Right lobe of liver (tissue), 6 donors: Measurements from ENCODE around the gene ARL15. TPM values are rescaled to one million over a fixed set of nuclear protein-coding genes. Genes with fewer than 3 reads are reported as not detected.

Source experiments
- ATAC-seq, 4 donors: fragments of 200-7000 bp; cut with Tn5 transposase; one replicate each; pipeline ENCODE4 v1.9.1; 2020; ENCODE audit warnings: mild to moderate bottlenecking in 4 of 4, moderate library complexity in 4 of 4
- DNase-seq, 3 donors: peaks; one replicate each; pipeline ENCODE4 v3.0.0-alpha.2; 2020
- H3K27ac ChIP-seq, 3 donors: fragments of 200-600 bp; one replicate each; pipeline ENCODE4 v1.8.0; 2022
- H3K27me3 ChIP-seq, 2 donors: fragments of 200-600 bp; one replicate each; pipeline ENCODE4 v1.8.0; 2022
- H3K36me3 ChIP-seq, 4 donors: fragments of 200-600 bp; sonication (generic) in 1 of 4; one replicate each; pipeline versions ENCODE4 v1.5.1 to v1.8.0; 2017 to 2022; ENCODE audit warnings: control low read depth in 1 of 4
- H3K4me1 ChIP-seq, 4 donors: fragments of 200-600 bp; sonication (generic) in 1 of 4; one replicate each; pipeline versions ENCODE4 v1.5.1 to v1.8.0; 2017 to 2022; ENCODE audit warnings: control low read depth in 1 of 4
- H3K4me3 ChIP-seq, 3 donors: fragments of 200-600 bp; one replicate each; pipeline ENCODE4 v1.8.0; 2022
- H3K9me3 ChIP-seq, 4 donors: fragments of 200-600 bp; sonication (generic) in 1 of 4; one replicate each; pipeline versions ENCODE4 v1.5.1 to v1.8.0; 2017 to 2022; ENCODE audit warnings: control low read depth in 1 of 4
- CTCF ChIP-seq, 4 donors: fragments of 200-600 bp in 3 of 4; fragments of 450-650 bp in 1 of 4; IDR thresholded peaks; one replicate each; pipeline versions ENCODE4 v1.5.1 to v1.8.0; 2016 to 2022; ENCODE audit warnings: antibody characterized with exemption in 4 of 4, mild to moderate bottlenecking in 2 of 4
- POLR2A ChIP-seq: fragments of 450-650 bp; IDR thresholded peaks from one replicate; pipeline ENCODE4 v1.6.1; 2017; ENCODE audit warnings: antibody characterized with exemption, mild to moderate bottlenecking
- WGBS: methylation state at CpG from one replicate; pipeline ENCODE4 v1.1.6; 2018; ENCODE audit warnings: low coverage, low lambda C conversion rate; ENCODE audit not compliant: insufficient coverage; ENCODE audit errors: missing lambda C conversion rate; 5-methylcytosine and 5-hydroxymethylcytosine counted together
- intact Hi-C, 2 donors: fragments of 100-400 bp; cut with DNase I; formaldehyde crosslinking; loops; one replicate each; pipeline versions ENCODE4 v1.11.2 to v1.14.1; 2022
- total RNA-seq, 6 experiments: library from RNA; depleted of rRNA in 2 of 6; stranded (reverse); fragments of >200 nt in 2 of 6; fragmentation: NEBNext Ultra II Directional in 3 of 6; extraction: Animal tissue kit (Norgen Biotek cat#: 25700) in 3 of 6; gene quantifications; one replicate each; pipeline versions ENCODE4 v1.1.0 to v1.2.4, GENCODE V29; 2016 to 2023
- donor health status: DM: no; HTN: yes; CAD: no.
- donor health status: DM: no; HTN: no; CAD: no.
- donor health status: DM: no; HTN: no; CAD: no.
- donor health status: DM: no; HTN: yes; CAD: no.
- donor health status: DM: no; HTN: yes; CAD: no.

ARL15 gene
- total RNA-seq, 6 experiments from 2014 or later, result 6.3 to 16.5 (median 9.6) TPM

GRCh38 chr5:54094706-54095105 is 215.7 kb downstream of the ARL15 start:
- no peak for TF ChIP-seq POLR2A
- no peak for TF ChIP-seq CTCF (IDR thresholded peaks at IDR 0.05)
- 83% methylated on average over 2 of the region's 2 CpGs for WGBS
- Histone ChIP-seq H3K27me3 (no peaks in the 10 kb centered on the region), H3K36me3 (no peaks in the 10 kb centered on the region), H3K9me3 (no peaks in the 10 kb centered on the region), H3K4me3 (no peak overlapping the region), H3K4me1 (no peaks in the 10 kb centered on the region), H3K27ac (no peak overlapping the region)
- ATAC-seq, result no peak
- no peak for DNase-seq
- intact Hi-C loops, result no loop called here

DNA sequence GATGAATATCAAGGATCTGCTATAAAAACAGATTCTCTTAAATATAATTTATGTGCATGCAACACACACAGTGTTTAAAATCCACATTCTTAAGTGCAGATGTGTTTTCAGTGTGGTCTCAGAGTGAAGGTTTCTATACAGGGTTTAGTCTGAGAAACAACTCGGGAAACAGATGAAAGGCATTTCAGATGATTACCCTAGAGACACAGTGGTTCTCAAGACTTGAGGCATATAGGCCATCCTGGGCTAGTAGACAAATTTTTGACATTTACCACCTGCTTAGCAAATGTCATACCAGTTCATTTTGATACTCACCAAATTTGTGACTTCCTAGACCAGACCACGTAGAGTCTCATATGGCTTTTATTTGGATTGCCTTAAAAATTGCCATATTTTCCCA is 216.5 kb downstream of the ARL15 start:
- no peak for DNase-seq
- WGBS, result 92% methylated on average over 2 of the region's 2 CpGs
- H3K27me3 ChIP-seq, result no peaks in the 10 kb centered on the region
- intact Hi-C loops, result no loop called here
- no peaks in the 10 kb centered on the region for H3K4me1 ChIP-seq
- no peak overlapping the region for H3K4me3 ChIP-seq
- H3K36me3 ChIP-seq, result no peaks in the 10 kb centered on the region
- no peaks in the 10 kb centered on the region for H3K9me3 ChIP-seq
- ATAC-seq, result no peak
- no peak overlapping the region for H3K27ac ChIP-seq
- TF ChIP-seq CTCF (IDR thresholded peaks at IDR 0.05) (no peak), POLR2A (no peak)

DNA sequence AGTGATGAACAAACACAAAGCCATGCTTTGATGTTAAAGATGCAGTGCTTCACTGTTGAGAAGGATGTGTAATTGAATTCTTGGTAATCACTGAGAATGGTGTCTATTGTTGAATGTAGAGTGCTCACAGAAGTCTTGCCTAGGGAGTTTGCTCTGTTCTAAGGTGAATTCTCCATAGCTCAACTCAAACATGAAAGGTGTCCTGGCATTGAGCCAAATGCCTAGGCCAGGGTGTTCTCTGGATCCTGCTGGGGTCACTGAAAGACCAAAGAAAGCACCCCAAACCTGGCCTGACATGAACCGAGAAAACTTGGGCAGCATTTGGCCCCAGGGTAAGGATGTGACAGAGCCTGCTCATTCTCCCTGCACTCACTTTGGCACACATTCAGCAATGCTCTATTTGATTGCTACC is 217.3 kb downstream of the ARL15 start:
- no peaks in the 10 kb centered on the region for H3K27me3 ChIP-seq
- TF ChIP-seq CTCF (IDR thresholded peaks at IDR 0.05) (no peak), POLR2A (no peak)
- 80% methylated on average over 1 of the region's 1 CpG for WGBS
- DNase-seq (no peak), ATAC-seq (no peak)
- no peak overlapping the region for H3K27ac ChIP-seq
- no peaks in the 10 kb centered on the region for H3K4me1 ChIP-seq
- intact Hi-C loops, result no loop called here
- no peak overlapping the region for H3K4me3 ChIP-seq
- H3K36me3 ChIP-seq, result no peaks in the 10 kb centered on the region
- no peaks in the 10 kb centered on the region for H3K9me3 ChIP-seq

DNA sequence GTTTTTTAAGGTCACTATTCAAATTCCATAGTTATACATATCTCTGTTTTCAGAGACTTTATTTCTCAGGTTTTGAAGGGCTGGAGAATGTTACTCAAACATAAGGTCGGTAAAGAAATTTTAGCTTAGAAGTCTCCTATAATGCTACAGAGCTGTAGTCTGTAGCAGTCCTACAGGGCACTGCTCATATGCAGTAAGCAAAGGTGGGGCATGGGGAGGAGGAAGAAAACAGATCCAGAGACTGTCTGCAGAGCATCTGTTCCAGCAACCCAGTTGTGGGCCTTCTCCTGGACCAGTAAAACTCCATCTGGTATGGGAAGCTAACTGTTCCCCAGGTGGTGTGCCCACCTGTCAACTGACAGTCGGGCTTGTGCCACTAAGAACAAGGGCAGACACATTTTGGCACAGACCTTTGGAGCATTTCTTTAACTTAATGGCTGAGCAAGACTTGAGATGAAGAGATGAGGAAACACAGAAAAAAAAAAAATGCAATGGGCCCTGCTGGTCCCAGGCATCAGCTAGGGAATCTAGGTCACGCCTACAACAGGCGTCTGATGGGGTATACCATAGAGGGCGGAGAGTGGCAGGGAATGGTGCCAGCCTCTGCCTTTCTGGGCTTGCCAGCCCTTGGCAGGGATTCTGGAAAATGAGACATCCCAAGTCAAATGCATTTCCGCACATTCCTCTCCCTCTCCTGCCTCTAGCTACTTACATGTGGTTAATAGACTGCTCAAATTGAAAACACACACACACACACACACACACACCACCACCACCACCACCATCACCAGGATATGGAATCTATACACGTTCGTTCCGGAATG is 218.9 kb downstream of the ARL15 start:
- 81% methylated on average over 4 of the region's 9 CpGs for WGBS
- Histone ChIP-seq H3K36me3 (no peaks in the 10 kb centered on the region), H3K4me1 (no peaks in the 10 kb centered on the region), H3K9me3 (no peaks in the 10 kb centered on the region), H3K27ac (no peak overlapping the region), H3K27me3 (no peaks in the 10 kb centered on the region), H3K4me3 (no peak overlapping the region)
- ATAC-seq (no peak), DNase-seq (no peak)
- intact Hi-C loops, result no loop called here
- TF ChIP-seq CTCF (IDR thresholded peaks at IDR 0.05), result no peak
- no peak for TF ChIP-seq POLR2A
